ENCODE data around the gene RGL2. TPM values are rescaled to one million over a fixed set of nuclear protein-coding genes. Genes with fewer than 3 reads are reported as not detected.
A peak's percentile ranks its signal among the peaks of the same experiment; 100 is the strongest.

The RGL2 gene
- polyA plus RNA-seq, 1 of the 3 experiments (the other 2 are of a cell fraction) = 59.4 TPM

DNA sequence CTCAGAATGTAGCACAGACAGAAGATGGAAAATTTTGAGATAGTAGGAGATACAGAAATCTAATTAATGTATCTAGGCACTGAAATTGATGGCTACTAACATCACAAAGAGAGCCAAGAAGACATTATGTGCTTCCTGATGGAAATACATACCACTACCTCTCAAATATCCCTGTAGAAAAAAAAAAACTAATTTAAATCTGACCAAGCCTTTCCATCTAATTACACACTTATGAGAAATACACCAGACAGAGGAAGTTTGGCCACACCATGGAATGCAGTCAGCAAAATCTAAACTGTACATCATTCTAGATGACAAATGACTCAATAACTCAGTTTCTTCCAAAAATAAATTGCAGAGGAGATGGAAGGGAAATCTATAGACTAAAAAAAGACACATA, 46.0 kb downstream of the RGL2 start:
- peaks cover 41% of the 10 kb centered on the region for H3F3A ChIP-seq (replicated peaks; ENCODE audit: insufficient read depth)
- ChIA-PET POLR2A (no interaction called here), CTCF (no interaction called here)
- no peak overlapping the region for H3K4me3 ChIP-seq (ENCODE audit: low read depth in 2 of 2, low read length in 1 of 2)
- H3K4me2 ChIP-seq = no peak overlapping the region
- H2AFZ ChIP-seq (ENCODE audit: low read depth) = no peak overlapping the region
- H3K9me2 ChIP-seq = no peaks in the 10 kb centered on the region
- H3K27ac ChIP-seq (ENCODE audit: low read depth in 2 of 2, low read length in 1 of 2) = peak overlapping the region; percentile 12 to 96; a peak in 3 of 4 replicates
- peaks cover 21 to 30% of the 10 kb centered on the region in 2 experiments for H3K4me1 ChIP-seq (ENCODE audit: control insufficient read depth in 1 of 2, insufficient read depth in 2 of 2, low read depth in 1 of 2, low read length in 1 of 2)
- H3K27me3 ChIP-seq (ENCODE audit: insufficient read depth) = no peaks in the 10 kb centered on the region
- TF ChIP-seq FOXJ3 (CRISPR knock-in tag; IDR thresholded peaks at IDR 0.05) (no peak), RXRA (IDR thresholded peaks at IDR 0.05; ENCODE audit: borderline replicate concordance, low read depth) (0 out of 2 replicates have a peak, but pooled peaks have one; percentile 11), RFX5 (IDR thresholded peaks at IDR 0.05; ENCODE audit: low read length) (no peak), MXI1 (IDR thresholded peaks at IDR 0.05; ENCODE audit: low read depth, low read length) (no peak), SIN3A (IDR thresholded peaks at IDR 0.05; ENCODE audit: borderline replicate concordance, low read depth, low read length) (no peak), MEF2A (IDR thresholded peaks at IDR 0.05; ENCODE audit: borderline replicate concordance, low read depth) (peak; percentile 27; the same call in 1 of the 2 replicates), GABPA (IDR thresholded peaks at IDR 0.05; ENCODE audit: low read depth) (no peak), PBX3 (IDR thresholded peaks at IDR 0.05) (peak; percentile 70), USF2 (IDR thresholded peaks at IDR 0.05; ENCODE audit: borderline replicate concordance, low read depth, low read length) (no peak), FOSL2 (IDR thresholded peaks at IDR 0.05; ENCODE audit: borderline replicate concordance, low read depth) (peak; percentile 19; the same call in 1 of the 2 replicates), FOXM1 (IDR thresholded peaks at IDR 0.05; ENCODE audit: low read depth) (no peak), NRF1 (IDR thresholded peaks at IDR 0.05; ENCODE audit: low read depth, low read length) (no peak), SMC3 (IDR thresholded peaks at IDR 0.05; ENCODE audit: low read depth, low read length) (no peak), GATA2 (CRISPR knock-in tag; IDR thresholded peaks at IDR 0.05) (no peak), JUND (IDR thresholded peaks at IDR 0.05) (0 out of 2 replicates have a peak, but pooled peaks have one; percentile 8), TEAD4 (IDR thresholded peaks at IDR 0.05; ENCODE audit: borderline replicate concordance, insufficient read depth) (no peak), EP300 (IDR thresholded peaks at IDR 0.05; ENCODE audit: borderline replicate concordance in 1 of 2, low read depth in 1 of 2, low read length in 1 of 2) (no peak), RCOR1 (IDR thresholded peaks at IDR 0.05; ENCODE audit: low read length) (no peak), POLR2AphosphoS5 (IDR thresholded peaks at IDR 0.05; ENCODE audit: low read depth, low read length) (no peak), ZBTB33 (IDR thresholded peaks at IDR 0.05; ENCODE audit: borderline replicate concordance, low read depth) (no peak)
- TF ChIP-seq, protein P1, sequence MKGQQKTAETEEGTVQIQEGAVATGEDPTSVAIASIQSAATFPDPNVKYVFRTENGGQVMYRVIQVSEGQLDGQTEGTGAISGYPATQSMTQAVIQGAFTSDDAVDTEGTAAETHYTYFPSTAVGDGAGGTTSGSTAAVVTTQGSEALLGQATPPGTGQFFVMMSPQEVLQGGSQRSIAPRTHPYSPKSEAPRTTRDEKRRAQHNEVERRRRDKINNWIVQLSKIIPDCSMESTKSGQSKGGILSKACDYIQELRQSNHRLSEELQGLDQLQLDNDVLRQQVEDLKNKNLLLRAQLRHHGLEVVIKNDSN (IDR thresholded peaks at IDR 0.05; ENCODE audit: borderline replicate concordance, low read depth) = no peak
- TF ChIP-seq, protein P2, sequence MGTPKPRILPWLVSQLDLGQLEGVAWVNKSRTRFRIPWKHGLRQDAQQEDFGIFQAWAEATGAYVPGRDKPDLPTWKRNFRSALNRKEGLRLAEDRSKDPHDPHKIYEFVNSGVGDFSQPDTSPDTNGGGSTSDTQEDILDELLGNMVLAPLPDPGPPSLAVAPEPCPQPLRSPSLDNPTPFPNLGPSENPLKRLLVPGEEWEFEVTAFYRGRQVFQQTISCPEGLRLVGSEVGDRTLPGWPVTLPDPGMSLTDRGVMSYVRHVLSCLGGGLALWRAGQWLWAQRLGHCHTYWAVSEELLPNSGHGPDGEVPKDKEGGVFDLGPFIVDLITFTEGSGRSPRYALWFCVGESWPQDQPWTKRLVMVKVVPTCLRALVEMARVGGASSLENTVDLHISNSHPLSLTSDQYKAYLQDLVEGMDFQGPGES (IDR thresholded peaks at IDR 0.05; ENCODE audit: low read depth, low read length) = no peak
- H4K20me1 ChIP-seq (ENCODE audit: insufficient read depth) = no peaks in the 10 kb centered on the region
- H3K79me2 ChIP-seq (ENCODE audit: insufficient read depth) = peaks cover 10% of the 10 kb centered on the region; the same call in 1 of the 2 replicates
- H3K9ac ChIP-seq = no peak overlapping the region; the same call in 1 of the 2 replicates
- H3K9me3 ChIP-seq = no peaks in the 10 kb centered on the region
- H3K36me3 ChIP-seq (replicated peaks in 1 of 2; ENCODE audit: control insufficient read depth in 1 of 2, insufficient read depth in 2 of 2, low read length in 1 of 2) = peaks cover 6 to 25% of the 10 kb centered on the region in 2 experiments
- no peak for DNase-seq
